K562 (cell line): ENCODE results near the gene NBPF3. TPM values are rescaled to one million over a fixed set of nuclear protein-coding genes. Genes with fewer than 3 reads are reported as not detected.
"Not testable (repeated sequence)": the region's sequence is repeated elsewhere in the genome, so short reads cannot be mapped to it uniquely, and the experiment has no call there.

Source experiments
- BACH1 ChIP-seq: fragments of 200-800 bp; sonication (Bioruptor generic); IDR thresholded peaks from 2 replicates; pipeline ENCODE4 v1.6.1; 2016; ENCODE audit warnings: missing genetic modification characterization, missing compliant biosample characterization
- CREB1 ChIP-seq, 2 experiments: sonication (generic) in 1 of 2; formaldehyde crosslinking in 1 of 2; IDR thresholded peaks; 2 replicates each; pipeline versions ENCODE4 v1.6.1 to v1.8.0; 2012 to 2022; ENCODE audit warnings: inconsistent platforms in 1 of 2, mild to moderate bottlenecking in 1 of 2, missing genetic modification reagents in 1 of 2, moderate library complexity in 1 of 2
- KLF16 ChIP-seq: IDR thresholded peaks from 2 replicates; pipeline ENCODE4 v1.6.1; 2016; ENCODE audit warnings: antibody characterized with exemption
- MAFF ChIP-seq: IDR thresholded peaks from 2 replicates; pipeline ENCODE4 v1.6.1; 2012; ENCODE audit warnings: low read length, improper control_type of control experiment
- MAFG ChIP-seq: fragments of 450-650 bp; conservative IDR thresholded peaks from 2 replicates; pipeline ENCODE4 v1.6.1; 2016; ENCODE audit warnings: missing genetic modification characterization, missing compliant biosample characterization
- MAFK ChIP-seq: IDR thresholded peaks from 2 replicates; pipeline ENCODE4 v1.6.1; 2011; ENCODE audit warnings: low read length, improper control_type of control experiment
- MBD2 ChIP-seq: sonication (generic); IDR thresholded peaks from 2 replicates; pipeline ENCODE4 v1.6.1; 2016; ENCODE audit warnings: low read depth, borderline replicate concordance
- MEIS2 ChIP-seq: fragments of 450-650 bp; IDR thresholded peaks from 2 replicates; pipeline ENCODE4 v1.6.1; 2014; ENCODE audit warnings: mild to moderate bottlenecking; ENCODE audit not compliant: partially characterized antibody
- MITF ChIP-seq: IDR thresholded peaks from 2 replicates; pipeline ENCODE4 v1.6.1; 2014; ENCODE audit warnings: antibody characterized with exemption
- NEUROD1 ChIP-seq: fragments of 150-350 bp; IDR thresholded peaks from 2 replicates; pipeline ENCODE4 v1.6.1; 2014; ENCODE audit warnings: borderline replicate concordance, low read length, low read depth; ENCODE audit not compliant: partially characterized antibody
- NFIC ChIP-seq: fragments of 450-650 bp; IDR thresholded peaks from 2 replicates; pipeline ENCODE4 v1.6.1; 2017; ENCODE audit warnings: mild to moderate bottlenecking, inconsistent platforms
- NR2C2 ChIP-seq, 2 experiments: fragments of 200-800 bp in 1 of 2; sonication (Bioruptor generic) in 1 of 2; sonication (generic) in 1 of 2; formaldehyde crosslinking in 1 of 2; IDR thresholded peaks; 2 replicates each; pipeline versions ENCODE4 v1.6.1 to v1.8.0; 2016 to 2022; ENCODE audit warnings: mild to moderate bottlenecking in 1 of 2, missing compliant biosample characterization in 1 of 2, missing genetic modification characterization in 1 of 2, missing genetic modification reagents in 1 of 2
- TEAD4 ChIP-seq, 2 experiments: sonication (generic) in 1 of 2; formaldehyde crosslinking in 1 of 2; IDR thresholded peaks; 2 replicates each; pipeline versions ENCODE4 v1.6.1 to v1.8.0; 2012 to 2022; ENCODE audit warnings: borderline replicate concordance in 1 of 2, inconsistent platforms in 1 of 2, low read length in 1 of 2, mild to moderate bottlenecking in 1 of 2, missing genetic modification reagents in 1 of 2
- ZBTB5 ChIP-seq: fragments of 450-650 bp; IDR thresholded peaks from 2 replicates; pipeline ENCODE4 v1.6.1; 2017; ENCODE audit warnings: antibody characterized with exemption
- ZKSCAN8 ChIP-seq: fragments of 200-800 bp; sonication (Bioruptor generic); IDR thresholded peaks from 2 replicates; pipeline ENCODE4 v1.6.1; 2016; ENCODE audit warnings: missing genetic modification characterization, missing compliant biosample characterization
- ZMIZ1 ChIP-seq, 2 experiments: fragments of 150-350 bp in 1 of 2; IDR thresholded peaks; 2 replicates each; pipeline ENCODE4 v1.6.1; 2012 to 2016; ENCODE audit warnings: low read depth in 2 of 2, low read length in 2 of 2, mild to moderate bottlenecking in 1 of 2, moderate library complexity in 1 of 2
- ZNF395 ChIP-seq: fragments of 200-800 bp; sonication (Bioruptor generic); IDR thresholded peaks from 2 replicates; pipeline ENCODE4 v1.6.1; 2017; ENCODE audit warnings: missing genetic modification characterization, missing compliant biosample characterization
- polyA plus RNA-seq, 8 experiments: library from polyadenylated mRNA; depleted of rRNA in 4 of 8; stranded (reverse) in 5 of 8; unstranded in 3 of 8; fragments of >200 nt; fragmentation: Nextera tagmentation in 2 of 8; fragmentation: Illumina TruSeq in 1 of 8; extraction: Ambion mirVana in 2 of 8; extraction: Trizol in 1 of 8; gene quantifications; 2 replicates each; pipeline versions ENCODE4 v1.2.1 to v1.2.3, GENCODE V29; 2011 to 2014; ENCODE audit warnings: inconsistent platforms in 1 of 8, missing spikeins in 1 of 8
- total RNA-seq, 7 experiments: library from RNA; depleted of rRNA in 6 of 7; stranded (reverse); fragments of >200 nt in 6 of 7; fragmentation: Illumina TruSeq in 2 of 7; extraction: Trizol in 2 of 7; gene quantifications; 2 replicates each; pipeline versions ENCODE4 v1.2.1 to v1.2.3, GENCODE V29; 2011 to 2021; ENCODE audit warnings: low replicate concordance in 1 of 7

The NBPF3 gene
- total and polyA plus RNA-seq, 9 of the 15 experiments (the other 6 are each of a cell fraction or from before 2014, with no cell fraction given) = 1.5 to 7.3 (median 5.4) TPM

- peak in 1 of 2 experiments; percentile 72; a peak in 2 of 4 replicates for TF ChIP-seq ZMIZ1 (IDR thresholded peaks at IDR 0.05; ENCODE audit: low read depth in 2 of 2, low read length in 2 of 2)
- TF ChIP-seq CREB1 (IDR thresholded peaks at IDR 0.05) = peak; percentile 14; the same call in 1 of the 2 replicates
- not testable (repeated sequence) for TF ChIP-seq CREB1 (CRISPR knock-in tag; IDR thresholded peaks at IDR 0.05); TEAD4 (CRISPR knock-in tag; IDR thresholded peaks at IDR 0.05; ENCODE audit: borderline replicate concordance); NR2C2 (CRISPR knock-in tag; IDR thresholded peaks at IDR 0.05)
- TF ChIP-seq ZBTB5 = peak; percentile 46; the same call in 1 of the 2 replicates
- TF ChIP-seq MAFK = peak; percentile 70; the same call in 1 of the 2 replicates
- peak; percentile 92 for TF ChIP-seq TEAD4 (IDR thresholded peaks at IDR 0.05; ENCODE audit: low read length)
- TF ChIP-seq MBD2 = peak; percentile 27; the same call in 1 of the 2 replicates
- 0 out of 2 replicates have a peak, but pooled peaks have one; percentile 16 for TF ChIP-seq MAFG (tag)
- 0 out of 2 replicates have a peak, but pooled peaks have one; percentile 28 for TF ChIP-seq ZKSCAN8 (CRISPR knock-in tag)
- peak; percentile 57; the same call in 1 of the 2 replicates for TF ChIP-seq MAFF
- TF ChIP-seq ZNF395 (CRISPR knock-in tag) = peak; percentile 71; the same call in 1 of the 2 replicates
- 0 out of 2 replicates have a peak, but pooled peaks have one; percentile 38 for TF ChIP-seq BACH1 (tag)
- TF ChIP-seq NR2C2 (tag; IDR thresholded peaks at IDR 0.05) = 0 out of 2 replicates have a peak, but pooled peaks have one; percentile 9
- peak; percentile 60 for TF ChIP-seq NEUROD1
- TF ChIP-seq MEIS2 = peak; percentile 31
- TF ChIP-seq MITF = 0 out of 2 replicates have a peak, but pooled peaks have one; percentile 20
- peak; percentile 84 for TF ChIP-seq KLF16
- TF ChIP-seq NFIC = peak; percentile 24; the same call in 1 of the 2 replicates
Measured at GRCh38 chr1:21453964-21454614, 14.2 kb downstream of the NBPF3 start (continued).
